Heart left ventricle (tissue), 13 donors: ENCODE data around the gene ZPBP.

Source experiments
- CTCF ChIP-seq, 12 donors: fragments of 200-600 bp; sonication (generic) in 4 of 12; IDR thresholded peaks; one replicate each; pipeline versions ENCODE4 v1.5.0 to v1.8.0; 2018 to 2022; ENCODE audit warnings: antibody characterized with exemption in 12 of 12, mild to moderate bottlenecking in 5 of 12
- POLR2A ChIP-seq, 2 donors: fragments of 450-650 bp; IDR thresholded peaks; one replicate each; pipeline ENCODE4 v1.6.1; 2017; ENCODE audit warnings: antibody characterized with exemption in 2 of 2, mild to moderate bottlenecking in 2 of 2, moderate library complexity in 2 of 2
- donor health status: ischemic (EF 13 %, LVEDD 7.1; RV severe dilation, severe dysfunction).
- donor health status: DM: no; HTN: yes; CAD: no.
- donor health status: DM: no; HTN: no; CAD: no.
- donor health status: ischemic (EF 25% LVEDD 6.9; RV normal size, moderate dysfunction).
- donor health status: ischemic (EF 25% LVEDD 5.7; RV mildly dilated, moderate dysfunction).
- donor health status: ischemic (EF 35%, LVEDD 5.7; RV mildly dilated, moderate dysfunction).
- donor health status: nonischemic (EF 11% LVEDD 7.7; RV severe dilation, severe dysfunction).
- donor health status: DM: yes; HTN: yes; CAD: no.
- donor health status: PGD.
- donor health status: ischemic (EF 29% LVEDD 5.4; RV normal size, mild dysfunction).
- donor health status: nonischemic (EF 23%, LVEDD 6.1; RV moderate dilation, normal function).

- TF ChIP-seq CTCF (IDR thresholded peaks at IDR 0.05) (no peak), POLR2A (IDR thresholded peaks at IDR 0.05) (no peak)
Observed at GRCh38 chr7:49995681-49996080, 97.4 kb downstream of the ZPBP start.
